H9 (cell line): ENCODE results near the gene FMO4. TPM values are rescaled to one million over a fixed set of nuclear protein-coding genes. Genes with fewer than 3 reads are reported as not detected.

Experiments used
- DNase-seq: peaks from one replicate; pipeline ENCODE4 v3.0.0-alpha.2; 2017
- H2AFZ ChIP-seq: one replicate; pipeline ENCODE4 v1.6.1; 2013; ENCODE audit warnings: mild to moderate bottlenecking, low read length, control low read depth, moderate library complexity
- H2AK5ac ChIP-seq: 2 replicates; pipeline ENCODE4 v1.6.1; 2013; ENCODE audit warnings: low read length, control low read depth, mixed read lengths; ENCODE audit not compliant: insufficient read length
- H2BK120ac ChIP-seq: one replicate; pipeline ENCODE4 v1.6.1; 2013; ENCODE audit warnings: low read depth, mild to moderate bottlenecking, low read length, control low read depth, inconsistent platforms; ENCODE audit not compliant: poor library complexity, severe bottlenecking
- H2BK12ac ChIP-seq: 2 replicates; pipeline ENCODE4 v1.6.1; 2013; ENCODE audit warnings: low read length, control low read depth, mixed read lengths, low read depth; ENCODE audit not compliant: insufficient read length
- H2BK15ac ChIP-seq: 2 replicates; pipeline ENCODE4 v1.6.1; 2013; ENCODE audit warnings: low read depth, low read length, control low read depth
- H2BK20ac ChIP-seq: one replicate; pipeline ENCODE4 v1.6.1; 2013; ENCODE audit warnings: low read depth, mild to moderate bottlenecking, low read length, control low read depth, inconsistent platforms; ENCODE audit not compliant: poor library complexity, severe bottlenecking
- H2BK5ac ChIP-seq: 2 replicates; pipeline ENCODE4 v1.6.1; 2013; ENCODE audit warnings: low read length, control low read depth, mixed read lengths; ENCODE audit not compliant: insufficient read length
- H3K14ac ChIP-seq: 2 replicates; pipeline ENCODE4 v1.6.1; 2013; ENCODE audit warnings: low read length, control low read depth; ENCODE audit not compliant: insufficient read depth
- H3K18ac ChIP-seq: 2 replicates; pipeline ENCODE4 v1.6.1; 2013; ENCODE audit warnings: low read depth, mild to moderate bottlenecking, mixed read lengths, low read length, control low read depth; ENCODE audit not compliant: insufficient read length
- H3K23ac ChIP-seq: 2 replicates; pipeline ENCODE4 v1.6.1; 2013; ENCODE audit warnings: low read length, control low read depth, mixed read lengths, low read depth; ENCODE audit not compliant: insufficient read length
- H3K23me2 ChIP-seq: 2 replicates; pipeline ENCODE4 v1.6.1; 2013; ENCODE audit warnings: low read depth, mild to moderate bottlenecking, mixed read lengths, low read length, control low read depth; ENCODE audit not compliant: insufficient read length, poor library complexity, severe bottlenecking
- H3K27ac ChIP-seq: 2 replicates; pipeline ENCODE4 v1.5.1; 2013; ENCODE audit warnings: low read length, control low read depth, mixed read lengths, low read depth; ENCODE audit not compliant: insufficient read length
- H3K27me3 ChIP-seq: 2 replicates; pipeline ENCODE4 v1.6.1; 2013; ENCODE audit warnings: low read length, control low read depth, inconsistent platforms; ENCODE audit not compliant: insufficient read depth
- H3K4ac ChIP-seq: 2 replicates; pipeline ENCODE4 v1.6.1; 2013; ENCODE audit warnings: low read depth, mild to moderate bottlenecking, control low read depth, inconsistent platforms, low read length, moderate library complexity
- H3K4me1 ChIP-seq: 2 replicates; pipeline ENCODE4 v1.6.1; 2013; ENCODE audit warnings: low read length, control low read depth, inconsistent platforms; ENCODE audit not compliant: insufficient read depth
- H3K4me2 ChIP-seq: 2 replicates; pipeline ENCODE4 v1.6.1; 2013; ENCODE audit warnings: low read length, control low read depth, mixed read lengths; ENCODE audit not compliant: insufficient read length, insufficient read depth
- H3K56ac ChIP-seq: 2 replicates; pipeline ENCODE4 v1.6.1; 2013; ENCODE audit warnings: low read depth, mild to moderate bottlenecking, mixed read lengths, low read length, control low read depth; ENCODE audit not compliant: insufficient read length
- H3K79me1 ChIP-seq: 2 replicates; pipeline ENCODE4 v1.6.1; 2013; ENCODE audit warnings: low read depth, mild to moderate bottlenecking, moderate library complexity, low read length, control low read depth, inconsistent platforms; ENCODE audit not compliant: insufficient read depth, poor library complexity, severe bottlenecking
- H3K79me2 ChIP-seq: 2 replicates; pipeline ENCODE4 v1.6.1; 2013; ENCODE audit warnings: low read length, control low read depth, inconsistent platforms; ENCODE audit not compliant: insufficient read depth
- H3K9ac ChIP-seq: 2 replicates; pipeline ENCODE4 v1.6.1; 2013; ENCODE audit warnings: low read length, control low read depth, mixed read lengths; ENCODE audit not compliant: insufficient read length; ENCODE audit errors: extremely low read depth
- H3K9me3 ChIP-seq: one replicate; pipeline ENCODE4 v1.6.1; 2013; ENCODE audit warnings: low read depth, low read length, inconsistent platforms; ENCODE audit not compliant: control insufficient read depth
- H3T11ph ChIP-seq: one replicate; pipeline ENCODE4 v1.6.1; 2013; ENCODE audit warnings: mild to moderate bottlenecking, low read length, control low read depth, inconsistent platforms
- H4K20me1 ChIP-seq: one replicate; pipeline ENCODE4 v1.6.1; 2013; ENCODE audit not compliant: control insufficient read depth, insufficient read length, insufficient read depth
- H4K5ac ChIP-seq: 2 replicates; pipeline ENCODE4 v1.6.1; 2013; ENCODE audit warnings: low read depth, mild to moderate bottlenecking, mixed read lengths, low read length, control low read depth; ENCODE audit not compliant: insufficient read length
- H4K8ac ChIP-seq: replicated peaks from 2 replicates; pipeline ENCODE4 v1.6.1; 2013; ENCODE audit warnings: low read length, control low read depth, mixed read lengths, low read depth; ENCODE audit not compliant: insufficient read length
- H4K91ac ChIP-seq: 2 replicates; pipeline ENCODE4 v1.6.1; 2013; ENCODE audit warnings: low read depth, mild to moderate bottlenecking, moderate library complexity, mixed read lengths, low read length, control low read depth; ENCODE audit not compliant: insufficient read length
- H3K27ac Mint-ChIP-seq, 3 experiments: 2 replicates in 2 of 3; 3 replicates in 1 of 3; pipeline ENCODE4 v1.8.0; 2020 to 2021; ENCODE audit warnings: mixed read lengths in 3 of 3, mild to moderate bottlenecking in 1 of 3, moderate library complexity in 1 of 3
- H3K27me3 Mint-ChIP-seq: 2 replicates; pipeline ENCODE4 v1.8.0; 2021; ENCODE audit warnings: low read depth, mild to moderate bottlenecking, moderate library complexity, mixed read lengths
- H3K36me3 Mint-ChIP-seq, 3 experiments: 2 replicates in 2 of 3; 3 replicates in 1 of 3; pipeline ENCODE4 v1.8.0; 2020 to 2021; ENCODE audit warnings: low read depth in 3 of 3, mixed read lengths in 3 of 3; ENCODE audit not compliant: insufficient read depth in 1 of 3
- H3K4me1 Mint-ChIP-seq, 2 experiments: 2 replicates each; pipeline ENCODE4 v1.8.0; 2020; ENCODE audit warnings: mixed read lengths in 2 of 2
- H3K4me3 Mint-ChIP-seq, 2 experiments: 2 replicates in 1 of 2; 3 replicates in 1 of 2; pipeline ENCODE4 v1.8.0; 2020 to 2021; ENCODE audit warnings: mild to moderate bottlenecking in 2 of 2, mixed read lengths in 2 of 2, moderate library complexity in 1 of 2
- H3K9me3 Mint-ChIP-seq, 2 experiments: 2 replicates in 1 of 2; 3 replicates in 1 of 2; pipeline ENCODE4 v1.8.0; 2020; ENCODE audit warnings: mild to moderate bottlenecking in 2 of 2, mixed read lengths in 2 of 2, moderate library complexity in 1 of 2
- CTCF ChIP-seq: fragments of 200-600 bp; sonication (generic); conservative IDR thresholded peaks from 3 replicates; pipeline ENCODE4 v1.8.0; 2021; ENCODE audit warnings: antibody characterized with exemption, mild to moderate bottlenecking
- WGBS: extraction: QIAGEN DNeasy Blood & Tissue Kit; methylation state at CpG from one replicate; pipeline ENCODE4 v1.1.7; 2013; ENCODE audit warnings: missing lambda C conversion rate, low lambda C conversion rate, mixed read lengths; ENCODE audit not compliant: insufficient read length; ENCODE audit errors: extremely low coverage; 5-methylcytosine and 5-hydroxymethylcytosine counted together
- total RNA-seq: library from RNA; stranded (reverse); gene quantifications from 2 replicates; pipeline ENCODE4 v1.2.1, GENCODE V29; 2021

FMO4 gene
- total RNA-seq, 1 experiment from 2014 or later: 1.8 TPM

- H3K9ac ChIP-seq: no peak overlapping the region
- no peak overlapping the region for H4K8ac ChIP-seq
- no peak overlapping the region for H3K4me2 ChIP-seq
- no CpG with 5 or more reads among the region's 4 CpGs for WGBS
- H3K56ac ChIP-seq: no peak overlapping the region
- H3T11ph ChIP-seq: no peak overlapping the region
- H3K4me1 ChIP-seq: peaks cover 2% of the 10 kb centered on the region; the same call in 1 of the 2 replicates
- Mint-ChIP-seq H3K9me3 (no peaks in the 10 kb centered on the region), H3K4me1 (peaks cover 8 to 15% of the 10 kb centered on the region in 2 experiments), H3K27ac (no peak overlapping the region), H3K4me3 (no peak overlapping the region), H3K27me3 (no peaks in the 10 kb centered on the region), H3K36me3 (no peaks in the 10 kb centered on the region)
- H4K91ac ChIP-seq: no peak overlapping the region
- H2BK120ac ChIP-seq: no peak overlapping the region
- H3K79me1 ChIP-seq: no peaks in the 10 kb centered on the region
- no peak overlapping the region for H4K5ac ChIP-seq
- no peak for TF ChIP-seq CTCF
- H2AK5ac ChIP-seq: no peak overlapping the region
- no peak overlapping the region for H2BK12ac ChIP-seq
- H2BK20ac ChIP-seq: no peak overlapping the region
- H4K20me1 ChIP-seq: no peaks in the 10 kb centered on the region
- H3K9me3 ChIP-seq: no peaks in the 10 kb centered on the region
- H2BK5ac ChIP-seq: no peak overlapping the region
- H3K4ac ChIP-seq: no peak overlapping the region
- no peak overlapping the region for H3K18ac ChIP-seq
- DNase-seq: no peak
- no peaks in the 10 kb centered on the region for H3K79me2 ChIP-seq
- no peaks in the 10 kb centered on the region for H3K27me3 ChIP-seq
- no peak overlapping the region for H2AFZ ChIP-seq
- H3K14ac ChIP-seq: no peak overlapping the region
- H3K23me2 ChIP-seq: no peaks in the 10 kb centered on the region
- no peak overlapping the region for H3K23ac ChIP-seq
- H2BK15ac ChIP-seq: no peak overlapping the region
- H3K27ac ChIP-seq: no peak overlapping the region
These were observed 27.8 kb upstream of the FMO4 start for GRCh38 chr1:171286032-171286705.
